Skeletal muscle satellite cell (primary cell): ENCODE measurements around the gene ZNF215.

Source experiments
- H3K27me3 ChIP-seq: 2 replicates; pipeline ENCODE4 v1.7.0; 2013; ENCODE audit warnings: low read length; ENCODE audit not compliant: control insufficient read depth, insufficient read depth
- H3K36me3 ChIP-seq: 2 replicates; pipeline ENCODE4 v1.7.0; 2013; ENCODE audit warnings: mild to moderate bottlenecking, control low read depth, low read length; ENCODE audit not compliant: insufficient read depth
- H3K4me1 ChIP-seq: 2 replicates; pipeline ENCODE4 v1.7.0; 2013; ENCODE audit warnings: low read length; ENCODE audit not compliant: control insufficient read depth, insufficient read depth
- H3K4me2 ChIP-seq: 2 replicates; pipeline ENCODE4 v1.7.0; 2013; ENCODE audit warnings: mild to moderate bottlenecking, low read length
- H3K4me3 ChIP-seq: 2 replicates; pipeline ENCODE4 v1.7.0; 2013; ENCODE audit warnings: low read length
- H3K9ac ChIP-seq: 2 replicates; pipeline ENCODE4 v1.7.0; 2013; ENCODE audit warnings: mild to moderate bottlenecking, low read depth, low read length, moderate library complexity
- H3K9me3 ChIP-seq: replicated peaks from 2 replicates; pipeline ENCODE4 v1.7.0; 2013; ENCODE audit warnings: mild to moderate bottlenecking, control low read depth, low read length

The ZNF215 gene

DNA sequence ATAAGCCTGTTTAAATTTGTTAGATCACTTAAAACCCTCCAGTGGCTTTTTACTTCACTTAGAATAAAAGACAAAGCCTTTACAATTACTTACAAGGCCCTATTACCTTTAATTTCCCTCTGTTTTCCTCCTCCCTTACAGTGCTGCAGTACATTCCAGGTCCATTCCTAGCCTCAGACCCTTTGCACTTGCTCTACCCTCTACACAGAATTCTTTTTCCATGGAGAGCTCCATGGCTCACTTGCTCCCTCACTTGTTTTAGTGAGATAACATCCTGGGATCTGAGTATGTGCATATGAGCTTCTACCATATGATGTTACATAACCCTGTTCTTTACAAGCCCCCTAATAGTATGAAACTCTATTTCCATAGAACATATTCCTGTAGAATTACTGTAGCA is 69.5 kb downstream of the ZNF215 start:
- no peak overlapping the region for H3K4me3 ChIP-seq
- no peaks in the 10 kb centered on the region for H3K27me3 ChIP-seq
- no peaks in the 10 kb centered on the region for H3K9me3 ChIP-seq
- no peak overlapping the region for H3K4me2 ChIP-seq
- no peak overlapping the region for H3K9ac ChIP-seq
- H3K36me3 ChIP-seq: no peaks in the 10 kb centered on the region
- H3K4me1 ChIP-seq: peaks cover 27% of the 10 kb centered on the region

GRCh38 chr11:7004482-7004881 is 78.3 kb downstream of the ZNF215 start:
- peak overlapping the region; percentile 44 for H3K4me2 ChIP-seq
- no peak overlapping the region for H3K4me3 ChIP-seq
- H3K4me1 ChIP-seq: peaks cover 6% of the 10 kb centered on the region
- no peak overlapping the region for H3K9ac ChIP-seq
- no peaks in the 10 kb centered on the region for H3K36me3 ChIP-seq
- no peaks in the 10 kb centered on the region for H3K27me3 ChIP-seq
- H3K9me3 ChIP-seq: no peaks in the 10 kb centered on the region
